Pulmonary artery endothelial cell (primary cell): Measurements from ENCODE around the gene NSF. TPM values are rescaled to one million over a fixed set of nuclear protein-coding genes. Genes with fewer than 3 reads are reported as not detected.

ENCODE experiments used
- DNase-seq: peaks from one replicate; pipeline ENCODE4 v3.0.0-alpha.2; 2011; ENCODE audit warnings: low read depth, low spot score
- total RNA-seq: library from RNA; depleted of rRNA; stranded (reverse); fragments of >200 nt; gene quantifications from 2 replicates; pipeline ENCODE4 v1.2.3, GENCODE V29; 2014

Gene NSF
- total RNA-seq, 1 donor from 2014 or later = 44.6 TPM

DNA sequence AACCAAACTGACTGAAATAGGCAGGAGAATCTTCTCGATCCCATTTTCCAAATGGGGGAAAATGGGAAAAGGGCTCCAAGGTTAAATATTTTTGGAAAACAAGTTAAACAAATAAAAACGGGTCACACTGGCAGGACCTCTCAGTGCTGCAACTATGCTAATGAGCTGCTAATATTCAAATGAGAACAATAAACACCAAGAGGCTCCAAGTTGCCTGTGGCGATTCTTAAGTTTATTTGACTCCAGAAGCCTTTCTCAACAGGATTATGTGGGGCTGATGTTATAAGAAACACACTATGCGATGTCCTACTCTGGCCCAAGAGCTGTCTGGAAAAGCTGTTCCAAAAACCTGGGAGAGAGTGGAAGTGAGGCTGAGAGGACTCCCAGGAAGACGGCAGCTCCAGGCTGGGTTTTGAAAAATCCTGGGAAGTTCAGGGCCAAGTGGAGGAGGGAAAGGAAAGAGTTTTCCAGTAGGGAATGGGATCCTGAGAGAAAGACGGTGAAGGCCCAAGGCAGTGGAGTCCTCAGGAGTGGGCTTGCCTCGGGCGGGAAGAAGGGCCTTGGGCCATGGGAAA is 206.6 kb downstream of the NSF start:
- DNase-seq = no peak

DNA sequence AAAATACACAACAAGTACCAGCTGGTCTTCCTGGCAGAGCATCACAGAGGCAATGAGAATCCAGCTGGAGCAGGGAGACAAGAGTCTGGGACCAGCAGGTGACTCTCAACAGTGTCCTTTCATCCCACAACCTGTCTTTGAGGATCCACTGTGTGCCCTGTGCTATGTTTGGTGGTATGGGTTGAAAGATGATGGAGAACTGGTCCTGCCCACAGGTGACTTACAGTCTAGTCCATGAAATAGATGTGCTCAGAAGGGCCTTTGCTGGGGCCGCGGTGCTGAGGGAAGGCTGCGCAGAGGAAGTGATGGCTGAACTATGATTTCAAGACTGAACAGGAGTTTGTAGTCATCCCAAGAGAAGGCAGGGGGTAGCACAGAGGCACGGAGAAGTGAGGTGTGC is 210.1 kb downstream of the NSF start:
- DNase-seq = no peak

DNA sequence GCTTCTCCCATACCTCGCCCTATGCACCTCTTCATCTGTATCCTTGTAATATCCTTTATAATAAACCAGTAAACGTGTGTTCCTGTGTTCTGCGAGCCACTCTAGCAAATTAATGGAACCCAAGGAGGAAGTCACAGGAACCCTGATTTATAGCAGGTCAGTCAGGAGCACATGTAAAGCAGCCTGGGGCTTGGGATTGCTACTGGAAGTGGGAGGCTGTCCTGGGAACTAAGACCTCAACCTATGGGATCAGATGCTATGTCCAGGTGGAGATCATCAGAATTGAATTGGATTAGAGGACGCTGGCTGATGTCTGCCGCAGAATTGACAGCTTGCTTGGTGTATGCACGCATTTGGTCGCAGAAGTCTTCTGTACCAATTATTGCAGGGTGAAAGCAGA is 212.3 kb downstream of the NSF start:
- DNase-seq = no peak

DNA sequence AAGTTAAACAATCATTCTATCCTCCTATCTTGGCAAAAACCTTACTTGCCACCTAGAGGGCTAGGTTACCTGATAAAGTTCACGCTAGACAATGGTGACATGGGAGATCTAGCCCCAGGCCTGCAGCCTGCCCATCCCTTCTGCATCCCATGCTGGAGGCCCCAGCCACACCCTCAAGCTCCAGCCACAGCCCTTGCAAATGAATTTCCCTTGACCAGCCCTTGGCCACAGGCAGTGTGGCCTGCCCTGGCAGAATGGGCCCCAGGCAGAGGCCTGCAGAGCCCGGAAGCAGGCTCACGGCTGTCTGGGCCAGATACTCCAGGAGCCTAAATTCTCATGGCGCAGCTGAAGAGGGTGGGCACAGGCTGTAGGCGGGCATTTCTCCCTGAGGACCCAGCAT is 213.1 kb downstream of the NSF start:
- DNase-seq = no peak

DNA sequence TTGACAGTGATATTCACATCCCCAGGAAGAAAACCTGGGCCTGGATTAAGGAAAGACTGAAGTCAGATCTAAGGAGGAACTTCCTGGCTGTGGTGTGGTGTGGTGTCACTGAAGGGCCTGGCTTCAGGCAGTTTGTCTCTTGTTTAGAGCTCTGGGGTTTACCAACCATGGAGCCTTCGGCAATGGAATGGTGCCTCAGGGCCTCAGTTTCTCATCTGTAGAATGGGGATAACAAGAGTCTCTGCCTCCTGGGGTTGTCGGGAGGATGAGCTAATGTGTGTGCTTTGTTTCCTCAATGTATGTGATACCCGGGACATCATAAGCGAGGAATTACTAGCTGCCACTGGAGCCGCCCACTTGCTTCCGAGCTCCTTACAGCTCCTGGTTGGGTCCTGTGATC is 215.3 kb downstream of the NSF start:
- no peak for DNase-seq

Other genes starting within 250 kb of the NSF start
- gene ARL17B, start 228.9 kb upstream of the NSF start, total RNA-seq = 2.9 and 7.9 TPM in 2 replicates
- gene LRRC37A2, start 78.2 kb upstream of the NSF start, total RNA-seq = 2.4 and 4.2 TPM in 2 replicates
- 1.5 and 4.5 TPM in 2 replicates for gene ARL17A, start 11.0 kb upstream of the NSF start, total RNA-seq
- 1.9 and 2.0 TPM in 2 replicates for gene WNT3, start 228.0 kb downstream of the NSF start, total RNA-seq